Astrocyte of the cerebellum (primary cell): ENCODE data around the gene TCEAL3.
"Not testable (repeated sequence)": the region's sequence is repeated elsewhere in the genome, so short reads cannot be mapped to it uniquely, and the experiment has no call there.

ENCODE experiments used
- DNase-seq: peaks from one replicate; pipeline ENCODE4 v3.0.0-alpha.2; 2011; ENCODE audit warnings: low read depth
- H3K4me3 ChIP-seq: 2 replicates; pipeline ENCODE4 v1.5.1; 2011; ENCODE audit warnings: mild to moderate bottlenecking, low read depth, low read length, moderate library complexity
- CTCF ChIP-seq: IDR thresholded peaks from 2 replicates; pipeline ENCODE4 v1.5.1; 2012; ENCODE audit warnings: low read length, low read depth, moderate library complexity, mild to moderate bottlenecking; ENCODE audit errors: missing control alignments
- in situ Hi-C: cut with HindIII; loops from 2 replicates; pipeline ENCODE4 v1.10.0; 2017; ENCODE audit warnings: low sequenced_read_pairs

The TCEAL3 gene

DNA sequence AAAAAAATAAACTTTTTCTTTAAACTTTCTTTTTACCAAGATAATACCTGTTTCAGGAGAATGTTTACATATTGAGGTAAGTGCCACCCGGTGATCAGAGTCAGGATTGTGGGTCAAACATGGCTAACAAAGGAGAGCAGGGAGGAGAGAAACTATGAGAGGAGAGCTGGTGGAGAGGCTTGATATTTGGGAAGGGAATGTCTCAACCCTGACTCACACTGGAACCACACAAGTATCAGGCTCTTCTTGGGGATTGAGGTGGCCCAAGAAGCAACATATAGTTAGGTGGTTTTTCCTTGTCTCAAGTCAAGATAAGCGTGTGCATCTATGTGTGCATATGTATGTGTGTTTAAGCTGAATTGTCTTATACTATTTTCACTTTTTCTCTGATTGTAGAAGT lies 27.7 kb downstream of the TCEAL3 start:
- in situ Hi-C loops, result no loop called here
- no peak overlapping the region for H3K4me3 ChIP-seq
- no peak for TF ChIP-seq CTCF
- DNase-seq, result no peak

GRCh38 chrX:103637604-103638338 lies 30.0 kb downstream of the TCEAL3 start:
- no peak for TF ChIP-seq CTCF
- DNase-seq, result no peak
- H3K4me3 ChIP-seq, result no peak overlapping the region
- in situ Hi-C loops, result no loop called here

- in situ Hi-C loops, H3K4me3 ChIP-seq, DNase-seq: not testable (repeated sequence)
Observed at GRCh38 chrX:103638479-103639346, 30.9 kb downstream of the TCEAL3 start.

DNA sequence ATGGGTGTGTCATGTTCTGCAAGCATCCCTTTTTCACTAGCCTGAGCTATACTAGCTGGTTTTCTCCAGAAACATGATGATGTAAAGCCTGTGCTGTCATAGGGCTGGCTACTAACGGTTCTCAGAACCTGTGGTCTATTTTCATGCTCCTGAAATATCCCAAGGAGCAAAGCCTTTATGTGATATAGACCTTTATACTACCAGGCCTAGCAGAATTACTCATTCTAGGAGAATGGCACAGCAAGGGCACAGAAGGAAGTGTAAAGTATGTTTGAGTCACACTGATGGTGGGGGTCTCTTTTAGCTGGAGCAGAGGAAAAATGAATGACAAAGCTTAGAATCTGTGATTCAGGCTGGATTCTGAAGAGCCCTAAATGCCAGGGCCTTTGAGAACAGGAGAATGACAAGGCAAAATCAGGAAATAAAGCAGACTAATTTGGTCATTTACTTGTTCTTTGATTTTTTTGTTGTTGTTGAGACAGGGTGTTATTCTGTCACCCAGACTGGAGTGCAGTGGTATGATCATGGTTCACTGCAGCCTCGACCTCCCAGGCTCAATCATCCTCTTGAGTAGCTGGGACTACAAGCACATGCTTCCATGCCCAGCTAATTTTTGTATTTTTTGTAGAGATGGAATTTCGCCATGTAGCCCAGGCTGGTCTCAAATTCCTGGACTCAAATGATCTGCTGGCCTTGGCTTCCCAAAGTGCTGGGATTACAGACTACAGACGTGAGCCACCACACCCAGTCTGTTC lies 32.8 kb downstream of the TCEAL3 start:
- no peak for TF ChIP-seq CTCF
- no peak for DNase-seq
- H3K4me3 ChIP-seq, result no peak overlapping the region
- in situ Hi-C loops, result no loop called here

DNA sequence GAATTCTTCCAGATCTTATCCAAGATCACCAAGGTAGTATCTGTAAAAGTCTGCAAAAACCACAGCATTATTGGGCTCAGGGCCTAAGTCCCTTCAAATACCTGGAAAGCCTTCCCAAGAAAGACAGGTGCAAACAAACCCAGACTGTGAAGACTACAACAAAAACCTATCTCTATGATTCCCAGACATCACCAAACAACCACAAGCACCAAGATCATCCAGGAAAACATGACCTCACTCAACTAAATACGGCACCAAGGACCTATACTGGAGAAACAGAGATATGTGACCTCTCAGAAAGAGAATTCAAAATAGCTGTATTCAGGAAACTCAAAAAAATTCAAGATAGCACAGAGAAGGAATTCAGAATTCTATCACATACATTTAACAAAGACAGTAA lies 36.4 kb downstream of the TCEAL3 start:
- in situ Hi-C loops, result no loop called here
- TF ChIP-seq CTCF, result no peak
- H3K4me3 ChIP-seq, result no peak overlapping the region
- DNase-seq, result no peak

- no peak for DNase-seq
- no peak overlapping the region for H3K4me3 ChIP-seq
- TF ChIP-seq CTCF, result no peak
- in situ Hi-C loops, result no loop called here
Observed at GRCh38 chrX:103647630-103648029, 39.9 kb downstream of the TCEAL3 start.
